Progenitor cell of endocrine pancreas (in vitro differentiated cells): Measurements from ENCODE around the gene PER2. TPM values are rescaled to one million over a fixed set of nuclear protein-coding genes. Genes with fewer than 3 reads are reported as not detected.

Experiments
- DNase-seq: peaks from one replicate; pipeline ENCODE4 v3.0.0; 2021; ENCODE audit warnings: low spot score; ENCODE audit not compliant: unreplicated experiment
- H3K27ac Mint-ChIP-seq: 2 replicates; pipeline ENCODE4 v1.8.0; 2021; ENCODE audit warnings: mild to moderate bottlenecking, moderate library complexity, mixed read lengths
- H3K27me3 Mint-ChIP-seq: 2 replicates; pipeline ENCODE4 v1.8.0; 2021; ENCODE audit warnings: mixed read lengths
- H3K36me3 Mint-ChIP-seq: 2 replicates; pipeline ENCODE4 v1.8.0; 2022; ENCODE audit warnings: mixed read lengths; ENCODE audit not compliant: insufficient read depth
- H3K4me1 Mint-ChIP-seq: 2 replicates; pipeline ENCODE4 v1.8.0; 2021; ENCODE audit warnings: low read depth, mixed read lengths
- H3K4me3 Mint-ChIP-seq: 2 replicates; pipeline ENCODE4 v1.8.0; 2021; ENCODE audit warnings: low read depth, mild to moderate bottlenecking, moderate library complexity, mixed read lengths
- H3K9me3 Mint-ChIP-seq: 2 replicates; pipeline ENCODE4 v1.8.0; 2021; ENCODE audit warnings: low read depth, mixed read lengths
- CTCF ChIP-seq: fragments of 200-600 bp; sonication (generic); IDR thresholded peaks from one replicate; pipeline ENCODE4 v1.5.0; 2021; ENCODE audit warnings: antibody characterized with exemption, mild to moderate bottlenecking; ENCODE audit not compliant: unreplicated experiment
- total RNA-seq: library from RNA; stranded (reverse); gene quantifications from 2 replicates; pipeline ENCODE4 v1.2.1, GENCODE V29; 2021

Gene PER2
- total RNA-seq, 1 donor from 2014 or later: 20.2 TPM

GRCh38 chr2:238294046-238294392 lies 5.6 kb upstream of the PER2 start:
- Mint-ChIP-seq H3K27me3 (peaks cover 6% of the 10 kb centered on the region), H3K27ac (no peak overlapping the region), H3K9me3 (no peaks in the 10 kb centered on the region), H3K4me1 (peaks cover 28% of the 10 kb centered on the region), H3K4me3 (no peak overlapping the region), H3K36me3 (no peaks in the 10 kb centered on the region)
- TF ChIP-seq CTCF: no peak
- no peak for DNase-seq

- TF ChIP-seq CTCF: no peak
- Mint-ChIP-seq H3K4me1 (peaks cover 36% of the 10 kb centered on the region), H3K27ac (no peak overlapping the region), H3K36me3 (no peaks in the 10 kb centered on the region), H3K27me3 (peaks cover 3% of the 10 kb centered on the region), H3K4me3 (no peak overlapping the region), H3K9me3 (no peaks in the 10 kb centered on the region)
- DNase-seq: no peak
These were observed 3.3 kb upstream of the PER2 start for GRCh38 chr2:238291550-238292281.

DNA sequence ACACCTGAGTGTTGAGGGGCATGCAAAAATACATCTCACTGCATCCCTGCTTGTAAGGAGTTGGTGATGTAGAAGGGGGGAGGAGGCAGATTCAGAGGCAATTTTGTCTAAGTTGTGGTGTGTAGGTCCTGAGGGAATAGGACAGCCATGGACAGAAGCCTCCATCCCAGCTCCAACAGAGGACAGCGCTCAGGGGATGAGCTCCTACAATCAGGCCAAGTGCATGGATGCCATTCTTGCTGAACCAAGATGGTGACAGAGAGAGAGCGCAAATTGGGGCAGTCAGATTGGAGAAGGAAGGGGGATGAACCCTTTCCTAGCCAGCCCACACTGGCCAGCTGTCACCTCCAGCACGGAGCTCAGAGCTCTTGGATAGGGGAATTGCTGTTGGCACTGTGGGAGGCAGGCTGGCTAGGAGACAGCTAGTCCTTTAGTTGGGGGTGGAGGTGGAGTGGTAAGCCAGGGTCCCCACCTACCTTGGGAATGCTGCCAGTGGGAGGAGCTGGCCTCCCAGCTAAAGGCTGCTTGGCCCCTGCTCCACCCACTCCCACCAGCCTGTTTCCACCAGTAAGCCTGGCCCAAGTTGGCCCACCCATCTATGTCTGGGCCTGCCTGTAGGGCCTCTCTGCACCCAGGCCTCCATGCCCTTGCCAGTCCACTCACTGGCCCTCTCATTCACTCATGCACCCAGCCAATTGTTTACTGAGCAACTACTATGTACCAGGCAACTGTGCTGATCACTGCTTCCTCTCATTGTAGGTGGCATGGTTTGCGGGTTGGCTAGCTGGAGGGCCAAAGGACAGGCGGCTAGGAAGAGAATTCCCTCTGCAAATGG lies 2.5 kb upstream of the PER2 start:
- no peaks in the 10 kb centered on the region for H3K9me3 Mint-ChIP-seq
- no peak for TF ChIP-seq CTCF

DNA sequence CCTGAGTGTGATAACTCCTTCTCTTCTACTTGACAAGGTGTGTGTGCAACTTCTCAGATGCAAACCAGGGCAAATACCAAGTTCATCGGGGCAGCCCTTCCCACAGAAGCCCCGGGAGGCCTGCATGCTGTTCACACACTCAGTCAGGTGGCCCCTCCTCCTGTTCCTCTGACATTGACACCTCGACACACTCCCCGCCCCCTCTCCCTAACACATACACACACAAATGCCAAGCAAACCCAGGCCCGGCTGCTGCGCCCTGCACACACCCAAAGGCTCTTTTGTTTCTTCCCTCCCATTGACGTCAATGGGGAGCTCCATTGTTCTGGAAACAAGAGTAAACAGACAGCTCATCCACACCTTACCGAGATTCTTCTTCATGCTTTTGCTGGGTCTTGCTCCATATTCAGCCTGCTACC lies 1.7 kb upstream of the PER2 start:
- Mint-ChIP-seq H3K4me1 (peaks cover 51% of the 10 kb centered on the region), H3K4me3 (peak overlapping the region; percentile 86)
- DNase-seq: peak; percentile 51

More for the DNA sequence above, 2.5 kb upstream of the PER2 start:
- DNase-seq: no peak
- Mint-ChIP-seq H3K36me3 (no peaks in the 10 kb centered on the region), H3K4me1 (peaks cover 44% of the 10 kb centered on the region), H3K27ac (peak overlapping the region; percentile 95), H3K4me3 (no peak overlapping the region), H3K27me3 (peaks cover 2% of the 10 kb centered on the region)

More for the DNA sequence above, 1.7 kb upstream of the PER2 start:
- Mint-ChIP-seq H3K9me3 (no peaks in the 10 kb centered on the region), H3K36me3 (no peaks in the 10 kb centered on the region), H3K27me3 (no peaks in the 10 kb centered on the region), H3K27ac (peak overlapping the region; percentile 95)
- TF ChIP-seq CTCF: no peak
